Heart right ventricle (tissue), 16 donors: ENCODE data around the gene C6orf89. TPM values are rescaled to one million over a fixed set of nuclear protein-coding genes. Genes with fewer than 3 reads are reported as not detected.

Source experiments
- ATAC-seq, 8 donors: fragments of 200-7000 bp; cut with Tn5 transposase; one replicate each; pipeline ENCODE4 v1.9.1; 2020; ENCODE audit warnings: mild to moderate bottlenecking in 8 of 8, moderate library complexity in 8 of 8, moderate number of reproducible peaks in 1 of 8
- DNase-seq, 2 donors: peaks; one replicate each; pipeline ENCODE4 v3.0.0-alpha.2; 2020
- H3K27ac ChIP-seq, 10 donors: fragments of 200-600 bp; sonication (generic) in 2 of 10; one replicate each; pipeline versions ENCODE4 v1.5.0 to v1.8.0; 2020 to 2022; ENCODE audit warnings: mild to moderate bottlenecking in 3 of 10
- H3K27me3 ChIP-seq, 7 donors: fragments of 200-600 bp; one replicate each; pipeline ENCODE4 v1.8.0; 2021 to 2022; ENCODE audit warnings: mild to moderate bottlenecking in 2 of 7
- H3K36me3 ChIP-seq, 9 donors: fragments of 200-600 bp; sonication (generic) in 1 of 9; one replicate each; pipeline versions ENCODE4 v1.5.0 to v1.8.0; 2020 to 2022; ENCODE audit warnings: mild to moderate bottlenecking in 2 of 9
- H3K4me1 ChIP-seq, 9 donors: fragments of 200-600 bp; sonication (generic) in 1 of 9; one replicate each; pipeline versions ENCODE4 v1.5.0 to v1.8.0; 2020 to 2022; ENCODE audit warnings: mild to moderate bottlenecking in 4 of 9
- H3K4me3 ChIP-seq, 10 donors: fragments of 200-600 bp; sonication (generic) in 2 of 10; one replicate each; pipeline versions ENCODE4 v1.5.0 to v1.8.0; 2020 to 2022; ENCODE audit warnings: mild to moderate bottlenecking in 7 of 10, moderate library complexity in 2 of 10
- H3K9me3 ChIP-seq, 11 donors: fragments of 200-600 bp in 10 of 11; sonication (generic) in 2 of 11; one replicate each; pipeline versions ENCODE4 v1.5.0 to v1.8.0; 2013 to 2022; ENCODE audit warnings: mild to moderate bottlenecking in 2 of 11, control low read depth in 1 of 11, moderate library complexity in 1 of 11
- WGBS, 2 donors: extraction: QIAGEN DNeasy Blood & Tissue Kit; methylation state at CpG; one replicate each; pipeline ENCODE4 v1.1.7; 2013; ENCODE audit warnings: inconsistent platforms in 1 of 2; 5-methylcytosine and 5-hydroxymethylcytosine counted together
- intact Hi-C, 10 donors: fragments of 100-400 bp; cut with DNase I; formaldehyde crosslinking; loops; one replicate each; pipeline versions ENCODE4 v1.11.1 to v1.14.2; 2022
- polyA plus RNA-seq, 2 donors: library from polyadenylated mRNA; stranded (reverse); fragments of 200-250 nt; gene quantifications; one replicate each; pipeline ENCODE4 v1.2.3, GENCODE V29; 2013
- total RNA-seq, 10 donors: library from RNA; stranded (reverse); fragmentation: NEBNext Ultra II Directional in 3 of 10; extraction: Animal tissue kit (Norgen Biotek cat#: 25700) in 3 of 10; gene quantifications; one replicate each; pipeline versions ENCODE4 v1.2.1 to v1.2.4, GENCODE V29; 2021 to 2023
- TF ChIP-seq, protein P1 (sequence below), 9 donors: fragments of 200-600 bp; sonication (generic) in 2 of 9; IDR thresholded peaks; one replicate each; pipeline versions ENCODE4 v1.5.0 to v1.8.0; 2021 to 2022; ENCODE audit warnings: antibody characterized with exemption in 9 of 9, mild to moderate bottlenecking in 5 of 9, moderate library complexity in 1 of 9
- donor health status: Arrhythmogenic right ventricular cardiomyopathy.
- donor health status: ischemic (EF 13 %, LVEDD 7.1; RV severe dilation, severe dysfunction).
- donor health status: healthy with polysubstance abuse.
- donor health status: DM: no; HTN: yes; CAD: no.
- donor health status: DM: no; HTN: no; CAD: no.
- donor health status: ischemic (EF 25% LVEDD 6.9; RV normal size, moderate dysfunction).
- donor health status: ischemic (EF 25% LVEDD 5.7; RV mildly dilated, moderate dysfunction).
- donor health status: healthy.
- donor health status: DM: yes; HTN: yes; CAD: no.
- donor health status: Ischemic cardiomyopathy.
- donor health status: ischemic (EF 35%, LVEDD 5.7; RV mildly dilated, moderate dysfunction).
- donor health status: nonischemic (EF 11% LVEDD 7.7; RV severe dilation, severe dysfunction).
- donor health status: DM: yes; HTN: yes; CAD: no.
- donor health status: PGD.
- donor health status: ischemic (EF 29% LVEDD 5.4; RV normal size, mild dysfunction).
- donor health status: nonischemic (EF 23%, LVEDD 6.1; RV moderate dilation, normal function).

Gene C6orf89
- total and polyA plus RNA-seq, 12 donors, result 22.5 to 104 (median 72.9) TPM

DNA sequence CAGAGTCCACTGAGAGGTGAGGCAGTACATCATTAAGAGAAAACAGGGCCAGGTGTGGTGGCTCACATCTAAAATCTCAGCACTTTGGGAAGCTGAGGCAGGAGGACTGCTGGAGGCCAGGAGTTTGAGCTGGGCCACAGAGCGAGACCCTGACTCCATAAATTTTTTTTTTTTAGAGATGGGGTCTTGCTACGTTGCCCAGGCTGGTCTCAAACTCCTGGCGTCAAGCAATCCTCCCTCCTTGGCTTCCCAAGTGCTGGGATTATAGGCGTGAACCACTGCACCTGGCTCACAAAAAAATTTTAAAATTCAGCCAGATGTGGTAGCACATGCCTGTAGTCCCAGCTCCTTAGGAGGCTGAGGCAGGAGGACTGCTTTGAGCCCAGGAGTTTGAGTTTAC, 28.4 kb upstream of the C6orf89 start:
- WGBS, 2 donors, result 98 to 100% methylated on average over 4 of the region's 4 CpGs
- no peak for DNase-seq
- H3K36me3 ChIP-seq, result peaks cover 0 to 27% (median 8%) of the 10 kb centered on the region in 9 donors
- TF ChIP-seq, protein P1, sequence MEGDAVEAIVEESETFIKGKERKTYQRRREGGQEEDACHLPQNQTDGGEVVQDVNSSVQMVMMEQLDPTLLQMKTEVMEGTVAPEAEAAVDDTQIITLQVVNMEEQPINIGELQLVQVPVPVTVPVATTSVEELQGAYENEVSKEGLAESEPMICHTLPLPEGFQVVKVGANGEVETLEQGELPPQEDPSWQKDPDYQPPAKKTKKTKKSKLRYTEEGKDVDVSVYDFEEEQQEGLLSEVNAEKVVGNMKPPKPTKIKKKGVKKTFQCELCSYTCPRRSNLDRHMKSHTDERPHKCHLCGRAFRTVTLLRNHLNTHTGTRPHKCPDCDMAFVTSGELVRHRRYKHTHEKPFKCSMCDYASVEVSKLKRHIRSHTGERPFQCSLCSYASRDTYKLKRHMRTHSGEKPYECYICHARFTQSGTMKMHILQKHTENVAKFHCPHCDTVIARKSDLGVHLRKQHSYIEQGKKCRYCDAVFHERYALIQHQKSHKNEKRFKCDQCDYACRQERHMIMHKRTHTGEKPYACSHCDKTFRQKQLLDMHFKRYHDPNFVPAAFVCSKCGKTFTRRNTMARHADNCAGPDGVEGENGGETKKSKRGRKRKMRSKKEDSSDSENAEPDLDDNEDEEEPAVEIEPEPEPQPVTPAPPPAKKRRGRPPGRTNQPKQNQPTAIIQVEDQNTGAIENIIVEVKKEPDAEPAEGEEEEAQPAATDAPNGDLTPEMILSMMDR (IDR thresholded peaks at IDR 0.05), result no peak
- H3K9me3 ChIP-seq, result no peaks in the 10 kb centered on the region
- H3K27me3 ChIP-seq, result no peaks in the 10 kb centered on the region
- no peak overlapping the region for H3K4me3 ChIP-seq
- peak overlapping the region in 2 of 10 donors; percentile 26 to 64 for H3K27ac ChIP-seq
- ATAC-seq, result no peak
- intact Hi-C loops, result loop anchor here in 4 of 10 donors (10.0 kb wide), 2 partner anchors 233 to 243 kb away; no protein-coding TSS in a partner anchor
- H3K4me1 ChIP-seq, result peaks cover 5 to 43% (median 31%) of the 10 kb centered on the region in 9 donors

DNA sequence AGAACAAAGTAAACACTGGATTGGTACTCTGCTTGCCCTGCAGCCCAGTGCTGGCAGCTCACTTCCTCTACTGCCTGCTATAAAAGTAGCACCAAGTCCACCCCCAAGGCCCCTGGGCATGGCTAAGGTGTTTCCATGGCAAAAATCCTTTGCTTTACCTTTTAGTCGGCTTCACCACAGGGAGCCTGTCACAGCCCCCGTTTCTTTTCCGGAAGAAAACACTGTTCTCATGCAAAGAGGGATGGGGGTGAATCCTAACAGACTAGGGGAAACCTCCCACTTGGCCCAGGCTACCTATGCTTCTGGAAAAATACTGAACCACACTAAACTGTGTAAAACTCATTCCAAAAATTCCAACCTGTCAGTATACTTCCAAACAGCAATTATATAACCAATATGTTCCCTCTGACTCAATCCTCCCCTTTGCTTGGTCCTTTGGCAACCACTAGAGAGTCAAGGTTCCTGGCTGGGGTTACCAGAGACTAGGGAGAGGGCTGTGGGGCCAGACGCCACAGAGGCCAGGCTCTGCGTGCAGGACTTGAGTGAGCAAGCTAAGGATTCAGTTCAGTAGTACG, 27.3 kb upstream of the C6orf89 start:
- Histone ChIP-seq H3K36me3 (peaks cover 0 to 36% (median 8%) of the 10 kb centered on the region in 9 donors), H3K27ac (peak overlapping the region in 8 of 10 donors; percentile 15 to 57 (median 40)), H3K27me3 (no peaks in the 10 kb centered on the region), H3K4me1 (peaks cover 0 to 38% (median 19%) of the 10 kb centered on the region in 9 donors), H3K4me3 (no peak overlapping the region), H3K9me3 (no peaks in the 10 kb centered on the region)
- ATAC-seq (peak; percentile 40 to 85 (median 56)), DNase-seq (peak in 1 of 2 donors; percentile 37)
- intact Hi-C loops, result loop anchor here in 4 of 10 donors (10.0 kb wide), 2 partner anchors 234 to 244 kb away; no protein-coding TSS in a partner anchor
- TF ChIP-seq, protein P1 (IDR thresholded peaks at IDR 0.05), result no peak
- WGBS, 2 donors, result 51 to 68% methylated on average over 6 of the region's 6 CpGs

DNA sequence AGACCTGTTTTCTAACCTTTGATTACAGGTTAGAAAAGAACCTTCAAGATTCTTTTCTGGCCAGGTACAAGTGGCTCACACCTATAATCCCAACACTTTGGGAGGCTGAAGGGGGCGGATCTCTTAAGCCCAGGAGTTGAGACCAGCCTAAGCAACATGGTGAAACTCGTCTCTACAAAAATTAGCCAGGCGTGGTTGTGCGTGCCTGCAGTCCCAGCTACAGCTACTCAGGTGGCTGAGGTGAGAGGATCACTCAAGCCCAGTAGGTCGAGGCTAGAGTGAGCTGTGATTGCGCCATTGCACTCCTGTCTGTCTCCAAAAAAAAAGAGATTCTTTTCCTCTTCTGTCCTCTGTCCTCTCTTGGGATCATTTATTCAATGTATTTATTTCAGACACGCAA, 25.6 kb upstream of the C6orf89 start:
- no peak for ATAC-seq
- peaks cover 0 to 49% (median 14%) of the 10 kb centered on the region in 9 donors for H3K4me1 ChIP-seq
- 93 to 95% methylated on average over 7 of the region's 7 CpGs for WGBS, 2 donors
- DNase-seq, result no peak
- intact Hi-C loops, result no loop called here
- peaks cover 0 to 37% (median 0%) of the 10 kb centered on the region in 9 donors for H3K36me3 ChIP-seq
- TF ChIP-seq, protein P1 (IDR thresholded peaks at IDR 0.05), result no peak
- H3K9me3 ChIP-seq, result no peaks in the 10 kb centered on the region
- H3K27ac ChIP-seq, result no peak overlapping the region
- no peaks in the 10 kb centered on the region for H3K27me3 ChIP-seq
- H3K4me3 ChIP-seq, result no peak overlapping the region

DNA sequence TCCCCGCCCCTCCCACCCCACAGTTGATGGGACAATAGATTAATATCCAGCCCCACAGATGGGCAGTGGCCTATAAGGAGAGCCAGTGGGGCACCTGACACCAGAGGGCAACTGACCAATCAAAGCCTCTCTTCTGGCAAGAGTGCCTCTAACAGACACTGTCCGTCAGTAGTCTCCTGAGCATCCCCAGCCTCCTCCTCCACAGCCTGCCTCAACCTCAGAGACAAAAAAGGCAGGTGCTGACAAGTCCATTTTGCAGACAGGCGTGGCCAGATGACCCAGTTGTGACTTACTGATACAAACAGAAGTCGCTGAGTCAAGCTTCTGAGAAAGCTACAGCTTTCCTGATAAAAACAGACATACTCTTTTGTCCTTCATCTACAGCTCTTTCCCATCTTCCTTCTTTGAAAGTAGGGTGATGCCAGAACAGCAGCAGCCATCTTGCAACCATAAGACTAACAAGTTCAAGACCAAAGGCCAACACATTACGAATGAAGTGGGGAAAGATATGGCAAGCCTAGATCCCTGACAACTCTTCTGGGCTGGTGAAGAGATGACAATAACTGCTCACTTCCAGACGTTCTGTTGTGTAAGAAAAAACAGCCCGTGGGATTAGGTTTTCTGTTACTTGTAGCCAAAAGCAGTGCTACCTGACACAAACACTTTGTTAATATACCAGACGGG, 23.4 kb upstream of the C6orf89 start:
- peaks cover 0 to 55% (median 27%) of the 10 kb centered on the region in 9 donors for H3K4me1 ChIP-seq

More for the DNA sequence above, 23.4 kb upstream of the C6orf89 start:
- Histone ChIP-seq H3K27ac (peak overlapping the region in 1 of 10 donors; percentile 60), H3K4me3 (no peak overlapping the region), H3K9me3 (no peaks in the 10 kb centered on the region), H3K27me3 (no peaks in the 10 kb centered on the region), H3K36me3 (peaks cover 0 to 43% (median 0%) of the 10 kb centered on the region in 9 donors)
- intact Hi-C loops, result no loop called here
- TF ChIP-seq, protein P1 (IDR thresholded peaks at IDR 0.05), result no peak
- 63 to 70% methylated on average over 8 of the region's 8 CpGs for WGBS, 2 donors
- ATAC-seq, result peak in 1 of 8 donors; percentile 16
- DNase-seq, result no peak
